Endothelial cell (in vitro differentiated cells): ENCODE data around the gene MYO9B. TPM values are rescaled to one million over a fixed set of nuclear protein-coding genes. Genes with fewer than 3 reads are reported as not detected.

Experiments
- DNase-seq: peaks from one replicate; pipeline ENCODE4 v3.0.0; 2021; ENCODE audit warnings: low spot score
- H3K27ac Mint-ChIP-seq: one replicate; pipeline ENCODE4 v1.8.0; 2021; ENCODE audit warnings: mixed read lengths, inconsistent platforms; ENCODE audit not compliant: unreplicated experiment
- H3K27me3 Mint-ChIP-seq: one replicate; pipeline ENCODE4 v1.8.0; 2021; ENCODE audit warnings: mild to moderate bottlenecking, moderate library complexity, mixed read lengths, inconsistent platforms; ENCODE audit not compliant: unreplicated experiment
- H3K36me3 Mint-ChIP-seq: one replicate; pipeline ENCODE4 v1.8.0; 2021; ENCODE audit warnings: mild to moderate bottlenecking, low read depth, mixed read lengths, inconsistent platforms; ENCODE audit not compliant: unreplicated experiment
- H3K4me1 Mint-ChIP-seq: one replicate; pipeline ENCODE4 v1.8.0; 2021; ENCODE audit warnings: mild to moderate bottlenecking, mixed read lengths, inconsistent platforms; ENCODE audit not compliant: unreplicated experiment
- H3K4me3 Mint-ChIP-seq: one replicate; pipeline ENCODE4 v1.8.0; 2021; ENCODE audit warnings: mild to moderate bottlenecking, mixed read lengths, inconsistent platforms; ENCODE audit not compliant: unreplicated experiment
- H3K9me3 Mint-ChIP-seq: one replicate; pipeline ENCODE4 v1.8.0; 2021; ENCODE audit warnings: mixed read lengths, inconsistent platforms; ENCODE audit not compliant: unreplicated experiment
- CTCF ChIP-seq: fragments of 200-600 bp; sonication (generic); IDR thresholded peaks from one replicate; pipeline ENCODE4 v1.5.0; 2021; ENCODE audit warnings: antibody characterized with exemption; ENCODE audit not compliant: unreplicated experiment
- total RNA-seq: library from RNA; stranded (reverse); fragmentation: NEBNext Ultra II Directional; extraction: Animal tissue kit (Norgen Biotek cat#: 25700); gene quantifications from one replicate; pipeline ENCODE4 v1.2.1, GENCODE V29; 2021; ENCODE audit not compliant: unreplicated experiment

MYO9B gene
- total RNA-seq, 1 donor from 2014 or later, result 62.4 TPM

- DNase-seq, result no peak
- Mint-ChIP-seq H3K4me3 (no peak overlapping the region), H3K9me3 (no peaks in the 10 kb centered on the region), H3K4me1 (peaks cover 26% of the 10 kb centered on the region), H3K36me3 (peaks cover 5% of the 10 kb centered on the region), H3K27ac (no peak overlapping the region), H3K27me3 (peaks cover 5% of the 10 kb centered on the region)
- TF ChIP-seq CTCF, result no peak
These were observed 4.7 kb upstream of the MYO9B start for GRCh38 chr19:17070912-17071311.

- H3K36me3 Mint-ChIP-seq, result peaks cover 9% of the 10 kb centered on the region
- H3K27me3 Mint-ChIP-seq, result peaks cover 5% of the 10 kb centered on the region
- no peak for DNase-seq
- no peak for TF ChIP-seq CTCF
- H3K9me3 Mint-ChIP-seq, result no peaks in the 10 kb centered on the region
- no peak overlapping the region for H3K27ac Mint-ChIP-seq
- H3K4me1 Mint-ChIP-seq, result peaks cover 39% of the 10 kb centered on the region
- peak overlapping the region; percentile 95 for H3K4me3 Mint-ChIP-seq
These were observed 1.5 kb upstream of the MYO9B start for GRCh38 chr19:17073869-17074633.

- Mint-ChIP-seq H3K4me1 (peaks cover 36% of the 10 kb centered on the region), H3K27ac (peak overlapping the region; percentile 84), H3K4me3 (peak overlapping the region; percentile 95), H3K36me3 (peaks cover 9% of the 10 kb centered on the region), H3K9me3 (no peaks in the 10 kb centered on the region), H3K27me3 (peaks cover 5% of the 10 kb centered on the region)
- TF ChIP-seq CTCF, result no peak
- no peak for DNase-seq
These were observed 943 bp upstream of the MYO9B start for GRCh38 chr19:17074634-17075034.

- DNase-seq, result no peak
- Mint-ChIP-seq H3K27me3 (peaks cover 2% of the 10 kb centered on the region), H3K36me3 (peaks cover 6% of the 10 kb centered on the region), H3K27ac (peak overlapping the region; percentile 88), H3K4me3 (peak overlapping the region; percentile 98), H3K9me3 (no peaks in the 10 kb centered on the region), H3K4me1 (peaks cover 26% of the 10 kb centered on the region)
- TF ChIP-seq CTCF, result no peak
These were observed 426 bp downstream of the MYO9B start for GRCh38 chr19:17075864-17076542.

- H3K9me3 Mint-ChIP-seq, result no peaks in the 10 kb centered on the region
- peaks cover 26% of the 10 kb centered on the region for H3K4me1 Mint-ChIP-seq
- H3K27ac Mint-ChIP-seq, result peak overlapping the region; percentile 53
- peaks cover 2% of the 10 kb centered on the region for H3K27me3 Mint-ChIP-seq
- peak overlapping the region; percentile 98 for H3K4me3 Mint-ChIP-seq
- DNase-seq, result peak; percentile 9
- H3K36me3 Mint-ChIP-seq, result peaks cover 4% of the 10 kb centered on the region
- no peak for TF ChIP-seq CTCF
These were observed 990 bp downstream of the MYO9B start for GRCh38 chr19:17076543-17076991.
